Measurements from ENCODE around the gene MACF1. TPM values are rescaled to one million over a fixed set of nuclear protein-coding genes. Genes with fewer than 3 reads are reported as not detected.

MACF1 gene
- total RNA-seq, 1 donor from 2014 or later, result 316 TPM

DNA sequence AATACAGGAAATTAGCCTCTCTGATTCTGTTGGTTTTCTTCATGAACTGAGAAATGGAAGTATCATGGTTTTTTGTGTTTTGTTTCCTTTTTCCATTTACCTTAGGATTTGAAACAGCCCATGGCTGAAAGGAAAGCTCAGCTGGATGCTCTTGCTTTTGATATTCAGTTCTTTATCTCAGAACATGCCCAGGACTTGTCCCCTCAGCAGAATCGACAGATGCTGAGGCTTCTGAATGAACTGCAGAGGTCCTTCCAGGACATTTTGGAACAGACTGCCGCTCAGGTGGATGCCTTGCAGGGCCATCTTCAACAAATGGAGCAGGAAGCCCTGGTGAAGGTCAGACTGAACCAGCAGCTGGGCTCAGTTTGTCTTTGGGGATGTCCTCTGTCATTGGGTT, 142.4 kb downstream of the MACF1 start:
- no peak for DNase-seq (ENCODE audit: low read depth in 2 of 2)

GRCh38 chr1:39348278-39348677, 143.8 kb downstream of the MACF1 start:
- no peak for DNase-seq (ENCODE audit: low read depth in 2 of 2)

DNA sequence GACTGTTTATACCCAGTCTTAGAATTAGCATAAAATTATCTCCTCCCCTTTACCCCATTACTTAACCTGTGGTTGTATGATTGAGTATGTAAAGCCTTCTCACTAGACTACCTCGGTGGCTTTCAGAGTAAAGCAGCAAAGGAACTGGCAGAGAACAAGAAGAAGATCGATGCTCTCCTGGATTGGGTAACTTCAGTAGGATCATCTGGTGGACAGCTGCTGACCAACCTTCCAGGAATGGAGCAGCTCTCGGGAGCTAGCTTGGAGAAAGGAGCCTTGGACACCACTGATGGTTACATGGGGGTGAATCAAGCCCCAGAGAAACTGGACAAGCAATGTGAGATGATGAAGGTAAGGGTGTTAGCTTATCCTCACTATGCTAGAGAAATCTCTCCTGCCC, 148.4 kb downstream of the MACF1 start:
- DNase-seq (ENCODE audit: low read depth in 2 of 2), result no peak

GRCh38 chr1:39354572-39354971, 150.1 kb downstream of the MACF1 start:
- no peak for DNase-seq (ENCODE audit: low read depth in 2 of 2)

DNA sequence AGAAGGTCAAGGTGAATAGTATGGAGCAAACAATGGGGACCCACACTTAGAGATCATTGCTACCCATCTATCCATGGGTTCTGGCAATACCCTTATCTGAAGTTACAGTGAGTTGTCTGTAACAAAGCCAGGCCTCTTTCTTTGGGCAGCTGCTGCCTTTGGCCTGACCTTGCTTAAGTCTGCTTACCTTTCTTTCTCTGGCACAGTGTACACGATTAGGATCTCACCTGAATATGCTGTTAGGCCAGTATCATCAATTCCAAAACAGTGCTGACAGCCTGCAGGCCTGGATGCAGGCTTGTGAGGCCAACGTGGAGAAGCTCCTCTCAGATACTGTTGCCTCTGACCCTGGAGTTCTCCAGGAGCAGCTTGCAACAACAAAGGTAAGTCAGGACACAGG, 154.0 kb downstream of the MACF1 start:
- DNase-seq (ENCODE audit: low read depth in 2 of 2), result no peak

DNA sequence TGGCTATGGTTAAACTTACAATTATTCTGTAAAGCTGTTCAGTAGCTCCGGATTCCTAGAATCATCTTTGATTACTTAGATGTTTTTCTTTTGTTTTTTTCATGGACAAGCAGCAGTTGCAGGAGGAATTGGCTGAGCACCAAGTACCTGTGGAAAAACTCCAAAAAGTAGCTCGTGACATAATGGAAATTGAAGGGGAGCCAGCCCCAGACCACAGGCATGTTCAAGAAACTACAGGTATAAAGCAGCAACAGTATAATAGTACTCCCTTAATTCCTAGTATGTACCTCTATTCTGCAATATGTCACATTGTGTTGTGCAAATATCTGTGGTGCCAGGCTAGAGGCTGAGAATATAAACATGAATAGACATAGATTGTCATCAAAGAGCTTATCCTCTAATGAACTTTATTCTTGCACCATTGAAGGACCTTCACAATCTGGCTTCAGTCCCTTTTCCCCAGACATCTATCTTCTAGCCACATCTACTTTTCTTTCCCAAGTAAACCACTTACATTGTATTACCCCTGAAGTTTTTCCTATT, 154.6 kb downstream of the MACF1 start:
- no peak for DNase-seq (ENCODE audit: low read depth in 2 of 2)

DNA sequence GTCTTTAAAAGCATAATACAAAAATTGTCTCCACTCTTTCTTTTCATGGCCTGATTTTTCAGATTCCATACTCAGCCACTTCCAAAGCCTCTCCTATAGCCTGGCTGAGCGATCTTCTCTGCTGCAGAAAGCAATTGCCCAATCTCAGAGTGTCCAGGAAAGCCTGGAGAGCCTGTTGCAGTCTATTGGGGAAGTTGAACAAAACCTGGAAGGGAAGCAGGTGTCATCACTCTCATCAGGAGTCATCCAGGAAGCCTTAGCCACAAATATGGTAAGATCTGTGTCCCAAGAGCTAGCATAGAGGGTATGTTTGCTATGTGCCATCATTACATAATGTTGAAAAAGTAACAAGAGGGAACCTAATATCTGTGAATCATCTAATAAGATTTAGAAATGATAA, 156.2 kb downstream of the MACF1 start:
- DNase-seq (ENCODE audit: low read depth in 2 of 2), result peak; percentile 23 to 52

DNA sequence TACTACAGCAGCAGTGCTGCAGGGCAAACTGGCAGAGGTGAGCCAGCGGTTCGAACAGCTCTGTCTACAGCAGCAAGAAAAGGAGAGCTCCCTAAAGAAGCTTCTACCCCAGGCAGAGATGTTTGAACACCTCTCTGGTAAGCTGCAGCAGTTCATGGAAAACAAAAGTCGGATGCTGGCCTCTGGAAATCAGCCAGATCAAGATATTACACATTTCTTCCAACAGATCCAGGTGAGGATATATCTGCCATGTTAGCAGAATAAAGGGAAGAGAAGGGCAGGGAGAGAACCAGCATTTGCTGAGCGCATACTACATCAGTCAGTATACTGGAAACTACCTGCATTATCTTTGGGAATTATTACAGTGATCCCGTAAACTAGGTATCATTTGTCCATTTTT, 157.0 kb downstream of the MACF1 start:
- peak; percentile 60 to 70 for DNase-seq (ENCODE audit: low read depth in 2 of 2)

- DNase-seq (ENCODE audit: low read depth in 2 of 2), result no peak
Observed at GRCh38 chr1:39363267-39363666, 158.8 kb downstream of the MACF1 start.

DNA sequence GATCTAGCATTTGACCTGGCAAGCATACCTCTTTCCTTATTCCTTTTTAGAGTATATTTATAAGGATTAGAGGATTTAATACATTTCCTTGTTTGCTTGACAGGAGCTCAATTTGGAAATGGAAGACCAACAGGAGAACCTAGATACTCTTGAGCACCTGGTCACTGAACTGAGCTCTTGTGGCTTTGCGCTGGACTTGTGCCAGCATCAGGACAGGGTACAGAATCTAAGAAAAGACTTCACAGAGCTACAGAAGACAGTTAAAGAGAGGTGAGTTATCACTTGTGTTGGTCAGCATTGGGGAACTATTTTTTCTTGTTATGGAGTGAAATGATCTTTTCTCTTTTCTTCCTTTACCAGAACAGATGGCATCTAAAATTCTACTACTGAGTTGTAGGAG, 163.6 kb downstream of the MACF1 start:
- DNase-seq (ENCODE audit: low read depth in 2 of 2), result no peak

DNA sequence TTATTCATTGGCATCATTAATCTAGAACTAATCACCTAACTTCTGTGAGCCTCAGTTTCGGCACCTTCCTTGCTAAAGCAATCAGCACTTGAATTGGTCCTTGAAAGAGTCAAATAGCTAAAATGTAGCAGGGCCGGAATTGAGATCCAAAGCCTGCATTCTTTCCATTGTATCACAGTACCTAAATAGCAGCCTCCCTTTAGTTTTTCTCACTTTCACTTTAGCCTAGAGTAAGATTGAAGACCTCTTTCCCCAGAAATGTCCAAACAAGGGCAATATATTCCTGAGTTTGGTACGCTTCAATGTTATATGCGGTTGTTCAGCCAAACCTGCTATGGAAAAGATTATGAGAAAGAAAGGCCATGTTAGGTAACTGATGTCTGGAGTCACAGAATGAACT, 165.1 kb downstream of the MACF1 start:
- no peak for DNase-seq (ENCODE audit: low read depth in 2 of 2)

GRCh38 chr1:39370602-39371001, 166.1 kb downstream of the MACF1 start:
- peak in 1 of 2 donors; percentile 53 for DNase-seq (ENCODE audit: low read depth in 2 of 2)

GRCh38 chr1:39372105-39372504, 167.6 kb downstream of the MACF1 start:
- no peak for DNase-seq (ENCODE audit: low read depth in 2 of 2)

DNA sequence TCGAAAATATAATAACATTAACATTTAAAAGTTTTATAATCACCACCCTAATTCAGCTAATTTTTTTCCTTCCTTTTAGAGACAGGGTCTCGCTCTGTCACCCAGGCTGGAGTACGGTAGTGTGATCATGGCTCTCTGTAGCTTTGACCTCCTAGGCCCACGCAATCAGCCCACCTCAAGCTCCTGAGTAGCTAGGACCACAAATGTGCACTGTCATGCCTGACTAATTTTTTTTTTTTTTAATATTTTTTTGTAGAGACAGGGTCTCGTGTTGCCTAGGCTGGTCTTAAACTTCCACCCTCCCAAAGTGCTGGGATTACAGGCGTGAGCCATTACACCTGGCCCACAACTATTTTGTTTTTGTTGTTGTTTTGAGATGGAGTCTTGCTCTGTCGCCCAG, 172.2 kb downstream of the MACF1 start:
- DNase-seq (ENCODE audit: low read depth in 2 of 2), result no peak

GRCh38 chr1:39378377-39378776, 173.9 kb downstream of the MACF1 start:
- no peak for DNase-seq (ENCODE audit: low read depth in 2 of 2)

DNA sequence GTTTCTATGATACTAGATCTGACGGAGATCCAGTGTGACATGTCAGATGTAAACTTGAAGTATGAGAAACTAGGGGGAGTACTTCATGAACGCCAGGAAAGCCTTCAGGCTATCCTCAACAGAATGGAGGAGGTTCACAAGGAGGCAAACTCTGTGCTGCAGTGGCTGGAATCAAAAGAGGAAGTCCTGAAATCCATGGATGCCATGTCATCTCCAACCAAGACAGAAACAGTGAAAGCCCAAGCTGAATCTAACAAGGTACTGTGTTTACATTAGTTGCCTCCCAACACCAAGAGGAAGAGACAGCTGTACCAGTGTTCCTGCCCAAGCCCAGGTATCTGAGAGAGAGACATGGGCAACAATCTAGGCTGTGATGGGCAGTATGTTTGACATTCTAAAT, 174.7 kb downstream of the MACF1 start:
- DNase-seq (ENCODE audit: low read depth in 2 of 2), result no peak

DNA sequence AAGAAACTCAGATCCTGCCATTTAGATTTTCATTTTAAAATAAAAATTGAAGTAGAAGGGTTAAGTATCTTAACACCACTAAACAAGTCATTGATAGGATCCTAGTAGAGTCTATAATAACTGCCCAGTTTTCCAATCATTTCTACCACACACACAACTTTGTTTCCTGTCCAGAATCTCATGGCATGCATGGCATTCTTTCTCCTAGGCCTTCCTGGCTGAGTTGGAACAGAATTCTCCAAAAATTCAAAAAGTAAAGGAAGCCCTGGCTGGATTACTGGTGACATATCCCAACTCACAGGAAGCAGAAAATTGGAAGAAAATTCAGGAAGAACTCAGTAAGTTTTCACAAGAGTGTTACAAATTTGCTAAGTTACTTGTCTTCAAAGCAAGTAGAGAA, 175.5 kb downstream of the MACF1 start:
- DNase-seq (ENCODE audit: low read depth in 2 of 2), result peak in 1 of 2 donors; percentile 29

DNA sequence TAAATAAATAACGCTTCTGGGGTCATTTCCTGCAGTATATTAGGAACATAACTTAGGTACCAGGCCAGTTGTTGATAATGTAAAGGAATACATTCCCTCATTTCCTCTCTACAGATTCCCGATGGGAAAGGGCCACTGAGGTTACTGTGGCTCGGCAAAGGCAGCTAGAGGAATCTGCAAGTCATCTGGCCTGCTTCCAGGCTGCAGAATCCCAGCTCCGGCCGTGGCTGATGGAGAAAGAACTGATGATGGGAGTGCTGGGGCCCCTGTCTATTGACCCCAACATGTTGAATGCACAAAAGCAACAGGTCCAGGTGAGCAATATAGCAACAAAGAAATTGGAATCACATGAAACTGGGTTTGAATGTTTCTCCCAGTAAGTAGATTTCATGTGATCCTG, 177.3 kb downstream of the MACF1 start:
- peak; percentile 60 to 89 for DNase-seq (ENCODE audit: low read depth in 2 of 2)

DNA sequence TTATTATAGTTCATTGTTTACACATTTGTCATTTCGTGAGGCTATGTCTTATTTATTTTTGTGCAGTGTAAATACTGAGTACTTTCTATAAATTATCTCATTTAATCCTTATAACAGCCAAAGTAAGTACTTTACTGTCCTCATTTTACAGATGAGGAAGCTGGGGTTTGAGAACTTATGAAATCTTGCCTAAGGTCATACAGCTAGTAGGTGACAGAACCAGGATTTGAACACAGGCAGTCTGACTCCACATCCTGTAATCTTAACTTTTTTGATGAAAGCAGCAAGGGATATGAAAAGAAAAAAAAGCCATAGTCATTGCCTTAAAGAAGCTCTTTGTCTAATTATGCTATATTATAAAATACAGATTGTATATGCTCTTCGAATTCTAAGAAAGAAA, 179.8 kb downstream of the MACF1 start:
- DNase-seq (ENCODE audit: low read depth in 2 of 2), result no peak

GRCh38 chr1:39385067-39385988, 180.8 kb downstream of the MACF1 start:
- no peak for DNase-seq (ENCODE audit: low read depth in 2 of 2)

DNA sequence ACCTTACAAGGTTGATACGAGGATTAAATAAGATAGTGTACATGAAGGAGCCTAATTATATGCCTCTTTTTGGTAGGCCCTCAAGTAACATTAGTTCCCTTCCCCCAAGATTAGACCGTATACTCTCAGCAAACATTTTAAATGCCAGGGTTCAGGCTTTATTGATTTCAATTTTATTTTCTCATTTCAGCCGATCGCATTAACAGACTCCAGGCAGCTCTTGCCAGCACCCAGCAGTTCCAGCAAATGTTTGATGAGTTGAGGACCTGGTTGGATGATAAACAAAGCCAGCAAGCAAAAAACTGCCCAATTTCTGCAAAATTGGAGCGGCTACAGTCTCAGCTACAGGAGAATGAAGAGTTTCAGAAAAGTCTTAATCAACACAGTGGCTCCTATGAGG, 182.5 kb downstream of the MACF1 start:
- DNase-seq (ENCODE audit: low read depth in 2 of 2), result no peak

DNA sequence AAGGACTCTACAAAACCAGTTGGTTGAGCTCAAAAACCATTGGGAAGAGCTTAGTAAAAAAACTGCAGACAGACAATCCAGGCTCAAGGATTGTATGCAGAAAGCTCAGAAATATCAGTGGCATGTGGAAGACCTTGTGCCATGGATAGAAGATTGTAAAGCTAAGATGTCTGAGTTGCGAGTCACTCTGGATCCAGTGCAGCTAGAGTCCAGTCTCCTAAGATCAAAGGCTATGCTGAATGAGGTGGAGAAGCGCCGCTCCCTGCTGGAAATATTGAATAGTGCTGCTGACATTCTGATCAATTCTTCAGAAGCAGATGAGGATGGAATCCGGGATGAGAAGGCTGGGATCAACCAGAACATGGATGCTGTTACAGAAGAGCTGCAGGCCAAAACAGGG, 183.0 kb downstream of the MACF1 start:
- DNase-seq (ENCODE audit: low read depth in 2 of 2), result peak in 1 of 2 donors; percentile 48
